HG03159 (cell line): ENCODE data around the gene HIBADH.
"Not testable (repeated sequence)": the region's sequence is repeated elsewhere in the genome, so short reads cannot be mapped to it uniquely, and the experiment has no call there.

Experiments
- ATAC-seq: cut with Tn5 transposase; IDR thresholded peaks from one replicate; pipeline ENCODE4 v1.9.1; 2021; ENCODE audit warnings: mild to moderate bottlenecking, moderate library complexity; ENCODE audit not compliant: unreplicated experiment

Gene HIBADH

GRCh38 chr7:27680610-27681009, 17.9 kb upstream of the HIBADH start:
- ATAC-seq, result no peak

GRCh38 chr7:27678617-27679260, 16.1 kb upstream of the HIBADH start:
- no peak for ATAC-seq

- ATAC-seq, result no peak
These were observed 15.4 kb upstream of the HIBADH start for GRCh38 chr7:27677912-27678612.

GRCh38 chr7:27674126-27674525, 11.4 kb upstream of the HIBADH start:
- ATAC-seq, result not testable (repeated sequence)

GRCh38 chr7:27671675-27672074, 9.0 kb upstream of the HIBADH start:
- no peak for ATAC-seq

- no peak for ATAC-seq
These were observed 8.0 kb upstream of the HIBADH start for GRCh38 chr7:27670676-27671075.

- ATAC-seq, result no peak
These were observed 7.5 kb upstream of the HIBADH start for GRCh38 chr7:27670177-27670576.

- no peak for ATAC-seq
These were observed 2.8 kb upstream of the HIBADH start for GRCh38 chr7:27665531-27665930.

GRCh38 chr7:27663989-27664331, 1.3 kb upstream of the HIBADH start:
- no peak for ATAC-seq

GRCh38 chr7:27661811-27662489, 733 bp downstream of the HIBADH start:
- ATAC-seq, result no peak

GRCh38 chr7:27656724-27657123, 6.0 kb downstream of the HIBADH start:
- no peak for ATAC-seq

- ATAC-seq, result no peak
These were observed 7.5 kb downstream of the HIBADH start for GRCh38 chr7:27655184-27655583.

GRCh38 chr7:27652518-27652917, 10.2 kb downstream of the HIBADH start:
- ATAC-seq, result no peak

- no peak for ATAC-seq
These were observed 11.0 kb downstream of the HIBADH start for GRCh38 chr7:27651702-27652101.

GRCh38 chr7:27650283-27650682, 12.4 kb downstream of the HIBADH start:
- no peak for ATAC-seq

- ATAC-seq, result no peak
These were observed 15.2 kb downstream of the HIBADH start for GRCh38 chr7:27647489-27647888.

- ATAC-seq, result no peak
These were observed 15.6 kb downstream of the HIBADH start for GRCh38 chr7:27647046-27647445.

- ATAC-seq, result no peak
These were observed 20.4 kb downstream of the HIBADH start for GRCh38 chr7:27642271-27642670.

- peak; percentile 72 for ATAC-seq
These were observed 21.0 kb downstream of the HIBADH start for GRCh38 chr7:27641581-27642230.

GRCh38 chr7:27640884-27641574, 21.7 kb downstream of the HIBADH start:
- ATAC-seq, result peak; percentile 23

GRCh38 chr7:27639851-27640250, 22.8 kb downstream of the HIBADH start:
- no peak for ATAC-seq
